Panc1 (cell line): ENCODE measurements around the gene DYRK1A.

Source experiments
- POLR2AphosphoS5 ChIP-seq: IDR thresholded peaks from 2 replicates; pipeline ENCODE4 v1.6.1; 2012; ENCODE audit warnings: mild to moderate bottlenecking, low read depth, low read length, moderate library complexity
- SIN3A ChIP-seq: IDR thresholded peaks from 2 replicates; pipeline ENCODE4 v1.6.1; 2012; ENCODE audit warnings: low read depth, mild to moderate bottlenecking, low read length, moderate library complexity, borderline replicate concordance; ENCODE audit not compliant: insufficient read depth
- TCF7L2 ChIP-seq: IDR thresholded peaks from 2 replicates; pipeline ENCODE4 v1.6.1; 2011; ENCODE audit warnings: mild to moderate bottlenecking, low read depth, low read length, inconsistent platforms
- TF ChIP-seq, protein P1 (sequence below): fragments of 450-650 bp; IDR thresholded peaks from 2 replicates; pipeline ENCODE4 v1.5.1; 2017; ENCODE audit warnings: mild to moderate bottlenecking
- TF ChIP-seq, protein P2 (sequence below), 2 experiments: IDR thresholded peaks; 2 replicates each; pipeline ENCODE4 v1.6.1; 2011 to 2012; ENCODE audit warnings: low read depth in 2 of 2, control low read depth in 1 of 2, low read length in 1 of 2, mild to moderate bottlenecking in 1 of 2, moderate library complexity in 1 of 2; ENCODE audit not compliant: insufficient read depth in 1 of 2

DNA sequence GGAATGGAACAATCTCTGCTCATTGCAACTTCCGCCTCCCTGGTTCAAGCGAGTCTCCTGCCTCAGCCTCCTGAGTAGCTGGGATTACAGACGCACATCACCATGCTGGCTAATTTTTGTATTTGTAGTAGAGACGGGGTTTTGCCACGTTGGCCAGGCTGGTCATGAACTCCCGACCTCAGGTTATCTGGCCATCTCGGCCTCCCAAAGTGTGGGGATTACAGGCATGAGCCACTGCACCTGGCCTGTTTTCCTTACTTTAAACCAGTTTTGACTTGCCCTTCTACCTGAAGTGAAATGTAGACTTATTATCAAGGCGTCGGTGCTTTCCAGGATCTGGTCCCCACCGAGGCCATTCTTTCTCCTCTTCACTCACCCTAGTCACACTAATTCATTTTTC is 141.8 kb downstream of the DYRK1A start:
- TF ChIP-seq POLR2AphosphoS5 (no peak), SIN3A (no peak), TCF7L2 (no peak)
- TF ChIP-seq, protein P1, sequence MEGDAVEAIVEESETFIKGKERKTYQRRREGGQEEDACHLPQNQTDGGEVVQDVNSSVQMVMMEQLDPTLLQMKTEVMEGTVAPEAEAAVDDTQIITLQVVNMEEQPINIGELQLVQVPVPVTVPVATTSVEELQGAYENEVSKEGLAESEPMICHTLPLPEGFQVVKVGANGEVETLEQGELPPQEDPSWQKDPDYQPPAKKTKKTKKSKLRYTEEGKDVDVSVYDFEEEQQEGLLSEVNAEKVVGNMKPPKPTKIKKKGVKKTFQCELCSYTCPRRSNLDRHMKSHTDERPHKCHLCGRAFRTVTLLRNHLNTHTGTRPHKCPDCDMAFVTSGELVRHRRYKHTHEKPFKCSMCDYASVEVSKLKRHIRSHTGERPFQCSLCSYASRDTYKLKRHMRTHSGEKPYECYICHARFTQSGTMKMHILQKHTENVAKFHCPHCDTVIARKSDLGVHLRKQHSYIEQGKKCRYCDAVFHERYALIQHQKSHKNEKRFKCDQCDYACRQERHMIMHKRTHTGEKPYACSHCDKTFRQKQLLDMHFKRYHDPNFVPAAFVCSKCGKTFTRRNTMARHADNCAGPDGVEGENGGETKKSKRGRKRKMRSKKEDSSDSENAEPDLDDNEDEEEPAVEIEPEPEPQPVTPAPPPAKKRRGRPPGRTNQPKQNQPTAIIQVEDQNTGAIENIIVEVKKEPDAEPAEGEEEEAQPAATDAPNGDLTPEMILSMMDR = no peak
- TF ChIP-seq, protein P2, sequence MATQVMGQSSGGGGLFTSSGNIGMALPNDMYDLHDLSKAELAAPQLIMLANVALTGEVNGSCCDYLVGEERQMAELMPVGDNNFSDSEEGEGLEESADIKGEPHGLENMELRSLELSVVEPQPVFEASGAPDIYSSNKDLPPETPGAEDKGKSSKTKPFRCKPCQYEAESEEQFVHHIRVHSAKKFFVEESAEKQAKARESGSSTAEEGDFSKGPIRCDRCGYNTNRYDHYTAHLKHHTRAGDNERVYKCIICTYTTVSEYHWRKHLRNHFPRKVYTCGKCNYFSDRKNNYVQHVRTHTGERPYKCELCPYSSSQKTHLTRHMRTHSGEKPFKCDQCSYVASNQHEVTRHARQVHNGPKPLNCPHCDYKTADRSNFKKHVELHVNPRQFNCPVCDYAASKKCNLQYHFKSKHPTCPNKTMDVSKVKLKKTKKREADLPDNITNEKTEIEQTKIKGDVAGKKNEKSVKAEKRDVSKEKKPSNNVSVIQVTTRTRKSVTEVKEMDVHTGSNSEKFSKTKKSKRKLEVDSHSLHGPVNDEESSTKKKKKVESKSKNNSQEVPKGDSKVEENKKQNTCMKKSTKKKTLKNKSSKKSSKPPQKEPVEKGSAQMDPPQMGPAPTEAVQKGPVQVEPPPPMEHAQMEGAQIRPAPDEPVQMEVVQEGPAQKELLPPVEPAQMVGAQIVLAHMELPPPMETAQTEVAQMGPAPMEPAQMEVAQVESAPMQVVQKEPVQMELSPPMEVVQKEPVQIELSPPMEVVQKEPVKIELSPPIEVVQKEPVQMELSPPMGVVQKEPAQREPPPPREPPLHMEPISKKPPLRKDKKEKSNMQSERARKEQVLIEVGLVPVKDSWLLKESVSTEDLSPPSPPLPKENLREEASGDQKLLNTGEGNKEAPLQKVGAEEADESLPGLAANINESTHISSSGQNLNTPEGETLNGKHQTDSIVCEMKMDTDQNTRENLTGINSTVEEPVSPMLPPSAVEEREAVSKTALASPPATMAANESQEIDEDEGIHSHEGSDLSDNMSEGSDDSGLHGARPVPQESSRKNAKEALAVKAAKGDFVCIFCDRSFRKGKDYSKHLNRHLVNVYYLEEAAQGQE (IDR thresholded peaks at IDR 0.05; ENCODE audit: insufficient read depth in 1 of 2, low read depth in 2 of 2, low read length in 1 of 2) = no peak
